GM12873 (cell line): ENCODE results near the gene RAB19.

Experiments
- TF ChIP-seq, protein P1 (sequence below): IDR thresholded peaks from 2 replicates; pipeline ENCODE4 v1.5.1; 2012; ENCODE audit warnings: low read depth, mild to moderate bottlenecking, moderate library complexity, low read length, control low read depth; ENCODE audit not compliant: insufficient read depth; ENCODE audit errors: missing control alignments

Gene RAB19

DNA sequence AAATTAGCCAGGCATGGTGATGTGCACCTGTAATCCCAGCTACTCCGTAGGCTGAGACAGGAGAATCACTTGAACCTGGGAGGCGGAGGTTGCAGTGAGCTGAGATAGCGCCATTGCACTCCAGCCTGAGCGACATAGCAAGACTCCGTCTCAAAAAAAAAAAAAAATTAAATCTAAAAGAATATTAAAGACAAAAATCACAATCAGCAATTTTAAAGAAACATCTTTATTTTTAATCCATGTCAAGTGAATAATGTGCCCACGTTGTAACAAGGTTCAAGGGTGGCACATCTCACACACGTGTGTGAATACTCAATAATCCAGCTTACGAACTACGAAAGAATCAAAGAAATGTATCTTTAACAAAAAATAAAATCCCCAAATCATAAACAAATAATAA, 28.5 kb upstream of the RAB19 start:
- TF ChIP-seq, protein P1, sequence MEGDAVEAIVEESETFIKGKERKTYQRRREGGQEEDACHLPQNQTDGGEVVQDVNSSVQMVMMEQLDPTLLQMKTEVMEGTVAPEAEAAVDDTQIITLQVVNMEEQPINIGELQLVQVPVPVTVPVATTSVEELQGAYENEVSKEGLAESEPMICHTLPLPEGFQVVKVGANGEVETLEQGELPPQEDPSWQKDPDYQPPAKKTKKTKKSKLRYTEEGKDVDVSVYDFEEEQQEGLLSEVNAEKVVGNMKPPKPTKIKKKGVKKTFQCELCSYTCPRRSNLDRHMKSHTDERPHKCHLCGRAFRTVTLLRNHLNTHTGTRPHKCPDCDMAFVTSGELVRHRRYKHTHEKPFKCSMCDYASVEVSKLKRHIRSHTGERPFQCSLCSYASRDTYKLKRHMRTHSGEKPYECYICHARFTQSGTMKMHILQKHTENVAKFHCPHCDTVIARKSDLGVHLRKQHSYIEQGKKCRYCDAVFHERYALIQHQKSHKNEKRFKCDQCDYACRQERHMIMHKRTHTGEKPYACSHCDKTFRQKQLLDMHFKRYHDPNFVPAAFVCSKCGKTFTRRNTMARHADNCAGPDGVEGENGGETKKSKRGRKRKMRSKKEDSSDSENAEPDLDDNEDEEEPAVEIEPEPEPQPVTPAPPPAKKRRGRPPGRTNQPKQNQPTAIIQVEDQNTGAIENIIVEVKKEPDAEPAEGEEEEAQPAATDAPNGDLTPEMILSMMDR = no peak

DNA sequence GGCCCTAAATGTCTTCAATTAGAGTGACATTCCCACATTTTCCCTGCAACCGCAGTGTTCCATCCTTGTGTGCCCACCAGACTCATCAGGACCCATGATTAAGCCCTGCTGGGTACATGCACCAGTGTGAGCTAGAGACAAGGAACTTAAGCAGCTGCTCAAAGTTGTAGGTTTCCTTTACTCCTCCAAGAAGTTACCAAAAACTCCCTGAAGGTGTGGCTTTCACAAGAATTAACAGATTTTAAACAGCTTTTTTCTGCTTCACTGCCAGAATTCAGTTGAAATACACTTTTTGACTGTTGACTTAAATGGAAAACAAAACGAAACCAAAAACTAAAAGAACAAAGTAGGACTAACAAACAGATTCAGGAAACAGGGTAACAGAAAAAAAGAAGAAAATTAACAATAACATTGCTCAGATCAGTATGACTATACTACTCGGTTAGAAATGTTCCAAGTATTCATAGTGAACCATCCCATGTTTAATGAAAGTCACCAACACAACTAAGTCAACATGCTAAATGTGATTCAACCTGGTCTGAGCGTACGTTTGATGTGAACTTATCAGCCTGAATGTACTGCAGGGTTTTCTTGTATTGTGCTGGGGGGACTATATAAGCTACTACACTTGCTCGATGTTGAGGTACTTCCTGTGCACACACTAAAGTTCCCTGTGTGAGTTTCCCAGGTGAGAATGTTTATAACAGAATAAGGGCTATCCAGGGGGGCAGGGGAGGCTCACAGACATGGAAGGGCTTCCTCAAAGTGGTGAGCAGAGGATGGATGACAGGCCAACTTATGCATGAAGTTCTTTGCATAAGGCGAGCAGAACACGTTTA, 27.7 kb upstream of the RAB19 start:
- TF ChIP-seq, protein P1 = no peak

DNA sequence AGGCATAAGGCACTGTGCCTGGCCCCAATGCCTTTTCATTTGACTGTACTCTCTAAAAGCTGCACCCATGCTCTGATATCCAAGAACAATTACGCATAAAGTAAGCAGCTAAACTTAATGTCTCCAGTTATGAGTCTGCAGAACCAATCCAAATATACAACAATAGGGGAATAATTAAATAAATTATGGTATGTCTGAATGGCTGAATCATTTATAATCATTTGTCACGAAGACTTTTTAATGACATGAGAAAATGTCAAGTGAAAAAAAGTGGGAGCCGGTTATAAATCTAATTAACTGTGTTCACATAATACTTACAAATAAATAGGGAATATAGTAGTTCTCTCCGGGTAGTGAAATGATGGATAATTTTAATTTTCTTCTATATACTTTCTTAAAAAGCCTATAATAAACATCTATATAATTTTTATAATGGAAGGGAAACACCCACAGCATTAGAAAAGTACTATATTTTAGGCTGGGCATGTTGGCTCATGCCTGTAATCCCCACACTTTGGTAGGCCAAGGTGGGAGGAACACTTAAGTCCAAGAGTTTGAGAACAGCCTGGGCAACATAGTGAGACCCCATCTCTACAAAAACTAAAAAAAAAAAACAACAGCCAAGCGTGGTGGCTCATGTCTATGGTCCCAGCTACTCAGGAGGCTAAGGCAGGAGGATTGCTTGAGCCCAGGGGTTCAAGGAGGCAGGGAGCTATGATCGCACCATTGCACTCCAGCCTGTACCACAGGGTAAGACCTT, 19.7 kb upstream of the RAB19 start:
- TF ChIP-seq, protein P1 = no peak

DNA sequence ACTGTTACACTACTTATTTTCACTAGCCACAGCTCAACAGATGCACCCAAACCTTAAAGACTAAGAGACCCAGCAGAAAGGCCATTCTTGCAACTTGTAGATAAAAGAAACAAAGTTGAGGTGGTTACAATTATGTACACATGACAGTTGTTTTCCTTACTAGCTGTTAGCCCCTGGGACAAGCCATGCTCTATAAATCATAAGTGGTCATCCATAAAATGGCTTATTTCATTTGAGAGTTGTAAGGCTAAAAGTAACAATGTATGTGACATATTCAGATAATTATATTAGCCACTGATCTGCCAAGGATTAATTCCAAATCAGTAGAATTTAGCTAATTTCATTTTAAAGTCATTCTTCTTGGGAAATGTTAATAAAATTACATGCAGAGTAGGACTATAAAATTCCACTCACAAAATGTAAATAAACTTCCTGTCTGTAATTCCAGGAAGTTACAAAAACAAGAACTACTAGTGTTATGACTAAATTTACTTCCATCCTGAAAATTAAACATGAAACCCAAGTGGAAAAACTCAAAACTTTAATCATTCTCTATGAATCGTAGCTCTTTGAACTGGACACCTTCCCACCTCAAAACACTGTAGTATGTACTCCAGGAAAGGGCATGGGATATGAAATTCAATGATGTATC, 18.8 kb upstream of the RAB19 start:
- TF ChIP-seq, protein P1 = no peak

DNA sequence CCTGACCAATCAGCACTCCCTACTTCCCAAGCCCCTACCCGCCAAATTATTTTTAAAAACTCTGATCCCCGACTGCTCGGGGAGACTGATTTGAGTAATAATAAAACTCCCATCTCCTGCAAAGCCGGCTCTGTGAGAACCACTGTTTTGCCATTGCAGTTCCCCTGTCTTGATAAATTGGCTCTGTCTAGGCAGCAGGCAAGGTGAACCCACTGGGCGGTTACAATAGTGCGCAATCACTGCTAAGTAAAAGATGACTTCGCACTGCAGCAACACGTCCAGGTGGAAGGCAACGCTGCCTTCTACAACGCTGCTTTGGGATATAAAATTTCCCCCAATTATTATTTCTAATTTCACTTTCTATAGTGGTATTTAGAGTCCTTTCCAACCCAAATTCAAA, 14.4 kb upstream of the RAB19 start:
- TF ChIP-seq, protein P1 = no peak

DNA sequence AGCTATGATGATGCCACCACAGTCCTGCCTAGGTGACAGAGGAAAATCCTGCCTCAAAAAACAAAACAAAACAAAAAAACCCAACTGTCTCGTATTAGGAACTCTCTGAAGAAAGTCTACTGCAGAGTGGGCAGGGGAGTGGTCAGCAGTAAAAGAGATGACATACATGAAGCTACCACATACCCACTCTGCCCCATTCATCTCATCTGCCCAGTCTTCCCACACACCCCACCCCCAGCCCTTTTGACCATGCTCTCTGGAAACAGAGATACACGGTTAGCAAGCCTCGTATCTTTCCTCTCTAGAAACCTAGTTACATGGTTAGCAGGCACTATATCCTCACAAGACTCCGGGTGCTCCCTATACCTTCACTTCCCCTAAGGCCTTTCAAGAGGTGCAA, 13.8 kb upstream of the RAB19 start:
- TF ChIP-seq, protein P1 = no peak
